Airway epithelial cell (primary cell): ENCODE results near the gene SLC2A14. TPM values are rescaled to one million over a fixed set of nuclear protein-coding genes. Genes with fewer than 3 reads are reported as not detected.

Source experiments
- total RNA-seq: library from RNA; depleted of rRNA; stranded (reverse); fragments of >200 nt; gene quantifications from 2 replicates; pipeline ENCODE4 v1.2.3, GENCODE V29; 2015

SLC2A14 gene
- 0.05 TPM in 1 of 2 replicates, not detected in the other for total RNA-seq

GRCh38 chr12:7872566-7873319, at the start of gene SLC2A14:
Gene SLC2A14 (minus strand): TSS chr12:7872915. CDS start chr12:7869880, 3,035 bp downstream.

GRCh38 chr12:7788884-7789528, 83.7 kb downstream of the SLC2A14 start, which contains the start of gene NANOG:
Gene NANOG (plus strand): TSS chr12:7789402. CDS start chr12:7789615, 213 bp downstream.

Other genes with a start within 250 kb of the SLC2A14 start
- not detected in 2 replicates for gene APOBEC1, start 207.0 kb downstream of the SLC2A14 start, total RNA-seq
- gene GDF3, start 177.1 kb downstream of the SLC2A14 start, total RNA-seq = not detected in 2 replicates
- gene DPPA3, start 161.5 kb downstream of the SLC2A14 start, total RNA-seq = not detected in 2 replicates
- gene CLEC4C, start 125.5 kb downstream of the SLC2A14 start, total RNA-seq = not detected in 2 replicates
- not detected in 2 replicates for gene NANOGNB, start 107.7 kb downstream of the SLC2A14 start, total RNA-seq
- gene NANOG, start 83.5 kb downstream of the SLC2A14 start, total RNA-seq = under 0.01 TPM in 1 of 2 replicates, not detected in the other
- 11.2 and 14.1 TPM in 2 replicates for gene SLC2A3, start 63.3 kb upstream of the SLC2A14 start, total RNA-seq
- 6.7 and 9.2 TPM in 2 replicates for gene FOXJ2, start 159.8 kb upstream of the SLC2A14 start, total RNA-seq
- gene C3AR1, start 193.4 kb upstream of the SLC2A14 start, total RNA-seq = not detected in 2 replicates
- gene NECAP1, start 209.4 kb upstream of the SLC2A14 start, total RNA-seq = 19.0 and 33.2 TPM in 2 replicates